ENCODE data around the gene PAPLN.

GRCh38 chr14:73254247-73255004 is 17.1 kb downstream of the PAPLN start:
- no peak for TF ChIP-seq POLR2A (IDR thresholded peaks at IDR 0.05)
- no peak for TF ChIP-seq CTCF (IDR thresholded peaks at IDR 0.05)

Data from testis (tissue), 2 donors.